GM23338 (cell line): ENCODE results near the gene KRTCAP2.

Experiments
- CREB1 ChIP-seq: fragments of 250-450 bp; sonication (Bioruptor Pico); IDR thresholded peaks from 2 replicates; pipeline ENCODE4 v1.5.0; 2020; ENCODE audit warnings: low read depth, mild to moderate bottlenecking, moderate library complexity
- EZH2 ChIP-seq: fragments of 200-600 bp; sonication (generic); IDR thresholded peaks from one replicate; pipeline ENCODE4 v1.8.0; 2017; ENCODE audit warnings: antibody characterized with exemption, mild to moderate bottlenecking, low read depth; ENCODE audit not compliant: unreplicated experiment
- EZH2phosphoT487 ChIP-seq: fragments of 200-600 bp; sonication (generic); IDR thresholded peaks from one replicate; pipeline ENCODE4 v1.8.1; 2018; ENCODE audit warnings: antibody characterized with exemption; ENCODE audit not compliant: unreplicated experiment
- NANOG ChIP-seq: IDR thresholded peaks from 2 replicates; pipeline ENCODE4 v1.6.1; 2016; ENCODE audit warnings: antibody characterized with exemption, borderline replicate concordance
- POLR2AphosphoS5 ChIP-seq: IDR thresholded peaks from 2 replicates; pipeline ENCODE4 v1.6.1; 2016; ENCODE audit warnings: antibody characterized with exemption, low read depth
- STAT1 ChIP-seq: IDR thresholded peaks from one replicate; pipeline ENCODE4 v1.6.1; 2016; ENCODE audit warnings: antibody characterized with exemption; ENCODE audit not compliant: unreplicated experiment
- ZNF114 ChIP-seq: fragments of 250-450 bp; sonication (Bioruptor Pico); IDR thresholded peaks from 2 replicates; pipeline ENCODE4 v1.5.0; 2020; ENCODE audit warnings: mild to moderate bottlenecking, moderate library complexity
- ZNF331 ChIP-seq: fragments of 250-450 bp; sonication (Bioruptor Pico); IDR thresholded peaks from 2 replicates; pipeline ENCODE4 v1.5.0; 2020; ENCODE audit warnings: low read depth, mild to moderate bottlenecking, moderate library complexity
- TF ChIP-seq, protein P1 (sequence below), 2 experiments: fragments of 200-600 bp in 1 of 2; sonication (generic) in 1 of 2; conservative IDR thresholded peaks; 2 replicates each; pipeline versions ENCODE4 v1.5.1 to v1.6.1; 2016 to 2017; ENCODE audit warnings: antibody characterized with exemption in 2 of 2, low read depth in 2 of 2, mild to moderate bottlenecking in 2 of 2, moderate library complexity in 1 of 2
- TF ChIP-seq, protein P2 (sequence below): IDR thresholded peaks from one replicate; pipeline ENCODE4 v1.6.1; 2018; ENCODE audit warnings: antibody characterized with exemption; ENCODE audit not compliant: unreplicated experiment
- TF ChIP-seq, protein P3 (sequence below): IDR thresholded peaks from 2 replicates; pipeline ENCODE4 v1.6.1; 2016; ENCODE audit warnings: antibody characterized with exemption
- TF ChIP-seq, protein P4 (sequence below): fragments of 250-450 bp; sonication (Bioruptor Pico); IDR thresholded peaks from 2 replicates; pipeline ENCODE4 v1.5.0; 2020; ENCODE audit warnings: mild to moderate bottlenecking, moderate library complexity

DNA sequence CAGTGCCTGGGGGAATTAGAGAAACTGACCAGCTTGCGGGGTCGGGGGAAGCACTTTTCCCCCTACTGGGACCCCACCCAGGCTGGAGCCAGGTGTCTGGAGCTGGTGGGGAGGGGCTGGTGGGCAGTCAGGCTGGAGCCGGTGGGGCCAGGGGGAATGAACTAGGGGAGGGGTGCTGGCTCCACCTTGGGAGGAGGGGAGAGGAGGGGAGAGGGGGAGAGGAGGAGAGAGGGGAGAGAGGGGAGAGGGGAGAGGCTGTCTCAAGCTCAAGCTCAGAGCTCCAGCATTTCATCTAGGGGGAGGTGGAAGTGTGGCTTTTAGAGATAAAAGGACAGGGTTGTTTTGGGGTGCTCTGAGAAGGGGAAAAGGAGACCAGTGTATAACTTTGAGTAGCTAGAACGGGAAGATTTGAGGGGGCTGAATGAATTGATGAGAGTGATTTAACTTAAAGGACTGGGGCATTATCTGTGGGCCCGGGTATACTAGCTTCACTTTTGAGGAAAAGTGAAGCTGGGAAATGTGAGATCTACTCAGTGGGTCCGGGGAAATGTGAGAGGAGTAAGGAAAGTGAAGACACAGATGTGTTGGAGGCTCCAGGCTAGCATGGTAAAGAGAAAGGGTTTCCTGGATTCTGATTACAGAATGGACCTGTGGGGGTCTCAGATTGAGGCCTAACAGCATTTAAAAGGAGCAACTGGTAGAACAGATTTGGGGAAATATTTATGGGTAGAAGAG lies 42.7 kb downstream of the KRTCAP2 start:
- TF ChIP-seq EZH2: no peak
- TF ChIP-seq, protein P1, sequence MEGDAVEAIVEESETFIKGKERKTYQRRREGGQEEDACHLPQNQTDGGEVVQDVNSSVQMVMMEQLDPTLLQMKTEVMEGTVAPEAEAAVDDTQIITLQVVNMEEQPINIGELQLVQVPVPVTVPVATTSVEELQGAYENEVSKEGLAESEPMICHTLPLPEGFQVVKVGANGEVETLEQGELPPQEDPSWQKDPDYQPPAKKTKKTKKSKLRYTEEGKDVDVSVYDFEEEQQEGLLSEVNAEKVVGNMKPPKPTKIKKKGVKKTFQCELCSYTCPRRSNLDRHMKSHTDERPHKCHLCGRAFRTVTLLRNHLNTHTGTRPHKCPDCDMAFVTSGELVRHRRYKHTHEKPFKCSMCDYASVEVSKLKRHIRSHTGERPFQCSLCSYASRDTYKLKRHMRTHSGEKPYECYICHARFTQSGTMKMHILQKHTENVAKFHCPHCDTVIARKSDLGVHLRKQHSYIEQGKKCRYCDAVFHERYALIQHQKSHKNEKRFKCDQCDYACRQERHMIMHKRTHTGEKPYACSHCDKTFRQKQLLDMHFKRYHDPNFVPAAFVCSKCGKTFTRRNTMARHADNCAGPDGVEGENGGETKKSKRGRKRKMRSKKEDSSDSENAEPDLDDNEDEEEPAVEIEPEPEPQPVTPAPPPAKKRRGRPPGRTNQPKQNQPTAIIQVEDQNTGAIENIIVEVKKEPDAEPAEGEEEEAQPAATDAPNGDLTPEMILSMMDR (conservative IDR thresholded peaks at IDR 0.05; ENCODE audit: low read depth in 2 of 2): no peak
- no peak for TF ChIP-seq STAT1
- TF ChIP-seq, protein P2, sequence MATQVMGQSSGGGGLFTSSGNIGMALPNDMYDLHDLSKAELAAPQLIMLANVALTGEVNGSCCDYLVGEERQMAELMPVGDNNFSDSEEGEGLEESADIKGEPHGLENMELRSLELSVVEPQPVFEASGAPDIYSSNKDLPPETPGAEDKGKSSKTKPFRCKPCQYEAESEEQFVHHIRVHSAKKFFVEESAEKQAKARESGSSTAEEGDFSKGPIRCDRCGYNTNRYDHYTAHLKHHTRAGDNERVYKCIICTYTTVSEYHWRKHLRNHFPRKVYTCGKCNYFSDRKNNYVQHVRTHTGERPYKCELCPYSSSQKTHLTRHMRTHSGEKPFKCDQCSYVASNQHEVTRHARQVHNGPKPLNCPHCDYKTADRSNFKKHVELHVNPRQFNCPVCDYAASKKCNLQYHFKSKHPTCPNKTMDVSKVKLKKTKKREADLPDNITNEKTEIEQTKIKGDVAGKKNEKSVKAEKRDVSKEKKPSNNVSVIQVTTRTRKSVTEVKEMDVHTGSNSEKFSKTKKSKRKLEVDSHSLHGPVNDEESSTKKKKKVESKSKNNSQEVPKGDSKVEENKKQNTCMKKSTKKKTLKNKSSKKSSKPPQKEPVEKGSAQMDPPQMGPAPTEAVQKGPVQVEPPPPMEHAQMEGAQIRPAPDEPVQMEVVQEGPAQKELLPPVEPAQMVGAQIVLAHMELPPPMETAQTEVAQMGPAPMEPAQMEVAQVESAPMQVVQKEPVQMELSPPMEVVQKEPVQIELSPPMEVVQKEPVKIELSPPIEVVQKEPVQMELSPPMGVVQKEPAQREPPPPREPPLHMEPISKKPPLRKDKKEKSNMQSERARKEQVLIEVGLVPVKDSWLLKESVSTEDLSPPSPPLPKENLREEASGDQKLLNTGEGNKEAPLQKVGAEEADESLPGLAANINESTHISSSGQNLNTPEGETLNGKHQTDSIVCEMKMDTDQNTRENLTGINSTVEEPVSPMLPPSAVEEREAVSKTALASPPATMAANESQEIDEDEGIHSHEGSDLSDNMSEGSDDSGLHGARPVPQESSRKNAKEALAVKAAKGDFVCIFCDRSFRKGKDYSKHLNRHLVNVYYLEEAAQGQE: no peak
- TF ChIP-seq EZH2phosphoT487: no peak
- no peak for TF ChIP-seq ZNF331 (CRISPR knock-in tag)
- no peak for TF ChIP-seq NANOG
- TF ChIP-seq POLR2AphosphoS5: no peak
- TF ChIP-seq CREB1: no peak
- TF ChIP-seq, protein P3, sequence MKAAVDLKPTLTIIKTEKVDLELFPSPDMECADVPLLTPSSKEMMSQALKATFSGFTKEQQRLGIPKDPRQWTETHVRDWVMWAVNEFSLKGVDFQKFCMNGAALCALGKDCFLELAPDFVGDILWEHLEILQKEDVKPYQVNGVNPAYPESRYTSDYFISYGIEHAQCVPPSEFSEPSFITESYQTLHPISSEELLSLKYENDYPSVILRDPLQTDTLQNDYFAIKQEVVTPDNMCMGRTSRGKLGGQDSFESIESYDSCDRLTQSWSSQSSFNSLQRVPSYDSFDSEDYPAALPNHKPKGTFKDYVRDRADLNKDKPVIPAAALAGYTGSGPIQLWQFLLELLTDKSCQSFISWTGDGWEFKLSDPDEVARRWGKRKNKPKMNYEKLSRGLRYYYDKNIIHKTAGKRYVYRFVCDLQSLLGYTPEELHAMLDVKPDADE: no peak
- TF ChIP-seq, protein P4, sequence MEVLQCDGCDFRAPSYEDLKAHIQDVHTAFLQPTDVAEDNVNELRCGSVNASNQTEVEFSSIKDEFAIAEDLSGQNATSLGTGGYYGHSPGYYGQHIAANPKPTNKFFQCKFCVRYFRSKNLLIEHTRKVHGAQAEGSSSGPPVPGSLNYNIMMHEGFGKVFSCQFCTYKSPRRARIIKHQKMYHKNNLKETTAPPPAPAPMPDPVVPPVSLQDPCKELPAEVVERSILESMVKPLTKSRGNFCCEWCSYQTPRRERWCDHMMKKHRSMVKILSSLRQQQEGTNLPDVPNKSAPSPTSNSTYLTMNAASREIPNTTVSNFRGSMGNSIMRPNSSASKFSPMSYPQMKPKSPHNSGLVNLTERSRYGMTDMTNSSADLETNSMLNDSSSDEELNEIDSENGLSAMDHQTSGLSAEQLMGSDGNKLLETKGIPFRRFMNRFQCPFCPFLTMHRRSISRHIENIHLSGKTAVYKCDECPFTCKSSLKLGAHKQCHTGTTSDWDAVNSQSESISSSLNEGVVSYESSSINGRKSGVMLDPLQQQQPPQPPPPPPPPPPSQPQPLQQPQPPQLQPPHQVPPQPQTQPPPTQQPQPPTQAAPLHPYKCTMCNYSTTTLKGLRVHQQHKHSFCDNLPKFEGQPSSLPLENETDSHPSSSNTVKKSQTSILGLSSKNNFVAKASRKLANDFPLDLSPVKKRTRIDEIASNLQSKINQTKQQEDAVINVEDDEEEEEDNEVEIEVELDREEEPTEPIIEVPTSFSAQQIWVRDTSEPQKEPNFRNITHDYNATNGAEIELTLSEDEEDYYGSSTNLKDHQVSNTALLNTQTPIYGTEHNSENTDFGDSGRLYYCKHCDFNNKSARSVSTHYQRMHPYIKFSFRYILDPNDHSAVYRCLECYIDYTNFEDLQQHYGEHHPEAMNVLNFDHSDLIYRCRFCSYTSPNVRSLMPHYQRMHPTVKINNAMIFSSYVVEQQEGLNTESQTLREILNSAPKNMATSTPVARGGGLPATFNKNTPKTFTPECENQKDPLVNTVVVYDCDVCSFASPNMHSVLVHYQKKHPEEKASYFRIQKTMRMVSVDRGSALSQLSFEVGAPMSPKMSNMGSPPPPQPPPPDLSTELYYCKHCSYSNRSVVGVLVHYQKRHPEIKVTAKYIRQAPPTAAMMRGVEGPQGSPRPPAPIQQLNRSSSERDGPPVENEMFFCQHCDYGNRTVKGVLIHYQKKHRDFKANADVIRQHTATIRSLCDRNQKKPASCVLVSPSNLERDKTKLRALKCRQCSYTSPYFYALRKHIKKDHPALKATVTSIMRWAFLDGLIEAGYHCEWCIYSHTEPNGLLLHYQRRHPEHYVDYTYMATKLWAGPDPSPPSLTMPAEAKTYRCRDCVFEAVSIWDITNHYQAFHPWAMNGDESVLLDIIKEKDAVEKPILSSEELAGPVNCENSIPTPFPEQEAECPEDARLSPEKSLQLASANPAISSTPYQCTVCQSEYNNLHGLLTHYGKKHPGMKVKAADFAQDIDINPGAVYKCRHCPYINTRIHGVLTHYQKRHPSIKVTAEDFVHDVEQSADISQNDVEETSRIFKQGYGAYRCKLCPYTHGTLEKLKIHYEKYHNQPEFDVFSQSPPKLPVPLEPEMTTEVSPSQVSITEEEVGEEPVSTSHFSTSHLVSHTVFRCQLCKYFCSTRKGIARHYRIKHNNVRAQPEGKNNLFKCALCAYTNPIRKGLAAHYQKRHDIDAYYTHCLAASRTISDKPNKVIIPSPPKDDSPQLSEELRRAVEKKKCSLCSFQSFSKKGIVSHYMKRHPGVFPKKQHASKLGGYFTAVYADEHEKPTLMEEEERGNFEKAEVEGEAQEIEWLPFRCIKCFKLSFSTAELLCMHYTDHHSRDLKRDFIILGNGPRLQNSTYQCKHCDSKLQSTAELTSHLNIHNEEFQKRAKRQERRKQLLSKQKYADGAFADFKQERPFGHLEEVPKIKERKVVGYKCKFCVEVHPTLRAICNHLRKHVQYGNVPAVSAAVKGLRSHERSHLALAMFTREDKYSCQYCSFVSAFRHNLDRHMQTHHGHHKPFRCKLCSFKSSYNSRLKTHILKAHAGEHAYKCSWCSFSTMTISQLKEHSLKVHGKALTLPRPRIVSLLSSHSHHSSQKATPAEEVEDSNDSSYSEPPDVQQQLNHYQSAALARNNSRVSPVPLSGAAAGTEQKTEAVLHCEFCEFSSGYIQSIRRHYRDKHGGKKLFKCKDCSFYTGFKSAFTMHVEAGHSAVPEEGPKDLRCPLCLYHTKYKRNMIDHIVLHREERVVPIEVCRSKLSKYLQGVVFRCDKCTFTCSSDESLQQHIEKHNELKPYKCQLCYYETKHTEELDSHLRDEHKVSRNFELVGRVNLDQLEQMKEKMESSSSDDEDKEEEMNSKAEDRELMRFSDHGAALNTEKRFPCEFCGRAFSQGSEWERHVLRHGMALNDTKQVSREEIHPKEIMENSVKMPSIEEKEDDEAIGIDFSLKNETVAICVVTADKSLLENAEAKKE (CRISPR knock-in tag): no peak
- TF ChIP-seq ZNF114 (CRISPR knock-in tag): no peak
